Measurements from ENCODE around the gene NHSL2. TPM values are rescaled to one million over a fixed set of nuclear protein-coding genes. Genes with fewer than 3 reads are reported as not detected.

NHSL2 gene
- total and polyA plus RNA-seq, 2 of the 13 experiments (the other 11 are each of a cell fraction or from before 2014, with no cell fraction given): not detected

DNA sequence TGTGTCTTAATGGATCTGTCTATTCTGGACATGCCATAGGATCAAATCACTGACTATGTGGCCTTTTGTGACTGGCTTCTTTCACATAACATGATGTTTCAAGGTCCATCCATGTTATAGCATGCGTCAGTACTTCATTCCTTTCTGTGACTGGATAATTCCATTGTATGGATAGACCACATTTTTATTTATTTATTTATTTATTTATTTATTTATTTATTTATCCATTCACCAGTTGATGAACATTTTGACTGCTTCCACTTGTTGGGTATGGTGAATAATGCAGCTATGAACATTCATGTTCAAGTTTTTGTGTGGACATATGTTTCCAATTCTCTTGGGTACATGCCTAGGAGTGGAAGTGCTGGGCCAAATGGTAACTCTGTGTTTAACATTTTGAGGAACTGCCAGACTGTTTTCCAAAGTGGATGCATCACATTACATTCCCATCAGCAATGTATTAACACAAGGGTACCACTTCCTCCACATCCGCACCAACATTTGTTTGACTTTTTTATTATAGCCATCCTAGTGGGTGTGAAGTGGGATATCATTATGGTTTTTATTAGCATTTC, 207.1 kb downstream of the NHSL2 start:
- no peak overlapping the region for H3K27ac ChIP-seq (ENCODE audit: extremely low read length, insufficient read depth, low read length)
- no peak for ATAC-seq
- no peaks in the 10 kb centered on the region for H3K27me3 ChIP-seq (ENCODE audit: control insufficient read depth in 1 of 2, insufficient read depth in 2 of 2, low read length in 2 of 2)
- H3K4me3 ChIP-seq (replicated peaks in 1 of 3; ENCODE audit: insufficient read depth in 1 of 3, low read depth in 2 of 3, low read length in 3 of 3): no peak overlapping the region
- WGBS (ENCODE audit: low lambda C conversion rate): 82% methylated on average over 2 of the region's 2 CpGs
- no peak for DNase-seq (ENCODE audit: low spot score)
- in situ Hi-C loops (cut with HindIII; ENCODE audit: extremely low pct_ligation_motif_present, low pct_unique_long_range_greater_than_20kb) (no loop called here), intact Hi-C loops (cut with micrococcal nuclease; ENCODE audit: unreplicated experiment) (no loop called here)
- H2AFZ ChIP-seq (ENCODE audit: low read length): no peak overlapping the region
- H4K20me1 ChIP-seq (ENCODE audit: insufficient read depth, low read length): no peaks in the 10 kb centered on the region
- H3K36me3 ChIP-seq (replicated peaks in 1 of 2; ENCODE audit: control insufficient read depth in 1 of 2, insufficient read depth in 2 of 2, low read length in 2 of 2): no peaks in the 10 kb centered on the region
- FAIRE-seq: no peak
- no peaks in the 10 kb centered on the region for H3K4me1 ChIP-seq (ENCODE audit: insufficient read depth, low read length)
- CTCF ChIA-PET (ENCODE audit: low intra/inter-chr PET ratio, low total read pairs): no interaction called here
- no peak overlapping the region for H3K9ac ChIP-seq (ENCODE audit: insufficient read depth, low read depth, low read length)
- no TSS peak for BruUV-seq (replicated peaks)
- H3K9me3 ChIP-seq (ENCODE audit: low read length): no peaks in the 10 kb centered on the region
- POLR2A ChIA-PET: no interaction called here
- TF ChIP-seq RBM39 (IDR thresholded peaks at IDR 0.05; ENCODE audit: low read depth, low read length, poor library complexity, severe bottlenecking): no peak
- TF ChIP-seq ZNF180 (CRISPR knock-in tag; IDR thresholded peaks at IDR 0.05; ENCODE audit: borderline replicate concordance, low read depth): no peak
- no peak for TF ChIP-seq ZNF557 (CRISPR knock-in tag; IDR thresholded peaks at IDR 0.05)
- H3K4me2 ChIP-seq (ENCODE audit: low read depth, low read length): no peak overlapping the region
- no peaks in the 10 kb centered on the region for H3K79me2 ChIP-seq (ENCODE audit: insufficient read depth, low read length)

DNA sequence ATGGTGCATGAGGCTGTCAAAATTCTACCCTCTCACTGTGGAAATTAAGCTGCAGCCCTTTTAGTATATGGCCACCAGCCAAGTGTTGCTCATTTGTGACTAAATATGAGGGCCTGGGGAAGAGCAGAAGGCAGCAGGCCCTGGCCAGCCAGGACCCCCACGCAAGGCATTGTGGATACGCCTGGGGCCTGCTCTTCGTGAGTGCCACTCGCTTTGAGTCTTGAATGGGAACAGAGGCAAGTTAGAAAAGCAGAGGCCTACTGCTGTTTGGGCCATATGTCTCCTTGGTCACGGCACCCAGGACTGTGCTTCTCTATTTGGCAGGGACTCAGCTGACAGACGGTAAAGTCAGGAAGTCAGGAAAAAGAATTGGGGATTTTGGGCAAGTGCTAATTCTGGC, 210.2 kb downstream of the NHSL2 start:
- intact Hi-C loops (cut with micrococcal nuclease; ENCODE audit: unreplicated experiment) (no loop called here), in situ Hi-C loops (cut with HindIII; ENCODE audit: extremely low pct_ligation_motif_present, low pct_unique_long_range_greater_than_20kb) (loop anchor here (10.0 kb wide), 1 partner anchor 126 kb away; no protein-coding TSS in a partner anchor)

More for the DNA sequence above, 210.2 kb downstream of the NHSL2 start:
- Histone ChIP-seq H3K9ac (ENCODE audit: insufficient read depth, low read depth, low read length) (no peak overlapping the region), H3K27me3 (ENCODE audit: control insufficient read depth in 1 of 2, insufficient read depth in 2 of 2, low read length in 2 of 2) (no peaks in the 10 kb centered on the region), H3K36me3 (replicated peaks in 1 of 2; ENCODE audit: control insufficient read depth in 1 of 2, insufficient read depth in 2 of 2, low read length in 2 of 2) (no peaks in the 10 kb centered on the region), H2AFZ (ENCODE audit: low read length) (no peak overlapping the region), H3K9me3 (ENCODE audit: low read length) (no peaks in the 10 kb centered on the region), H3K4me1 (ENCODE audit: insufficient read depth, low read length) (no peaks in the 10 kb centered on the region), H3K4me3 (replicated peaks in 1 of 3; ENCODE audit: insufficient read depth in 1 of 3, low read depth in 2 of 3, low read length in 3 of 3) (no peak overlapping the region), H3K27ac (ENCODE audit: extremely low read length, insufficient read depth, low read length) (no peak overlapping the region), H3K4me2 (ENCODE audit: low read depth, low read length) (no peak overlapping the region), H4K20me1 (ENCODE audit: insufficient read depth, low read length) (no peaks in the 10 kb centered on the region), H3K79me2 (ENCODE audit: insufficient read depth, low read length) (no peaks in the 10 kb centered on the region)
- TF ChIP-seq ZNF276 (CRISPR knock-in tag; IDR thresholded peaks at IDR 0.05; ENCODE audit: low read depth): no peak
- ATAC-seq (no peak), DNase-seq (ENCODE audit: low spot score) (no peak), FAIRE-seq (no peak)
- no TSS peak for BruUV-seq (replicated peaks)
- ChIA-PET CTCF (ENCODE audit: low intra/inter-chr PET ratio, low total read pairs) (no interaction called here), POLR2A (no interaction called here)
- WGBS (ENCODE audit: low lambda C conversion rate): 0% methylated on average over 1 of the region's 6 CpGs

Measured in HepG2 (cell line).